NCI-H345 treated with DMSO at 0.1 percent for 48 hours (cell line): ENCODE data around the gene CDK14.

Experiments
- DNase-seq: peaks from one replicate; lab custom pipeline; 2025; ENCODE audit not compliant: unreplicated experiment; lab: John Stamatoyannopoulos, UW

CDK14 gene

DNA sequence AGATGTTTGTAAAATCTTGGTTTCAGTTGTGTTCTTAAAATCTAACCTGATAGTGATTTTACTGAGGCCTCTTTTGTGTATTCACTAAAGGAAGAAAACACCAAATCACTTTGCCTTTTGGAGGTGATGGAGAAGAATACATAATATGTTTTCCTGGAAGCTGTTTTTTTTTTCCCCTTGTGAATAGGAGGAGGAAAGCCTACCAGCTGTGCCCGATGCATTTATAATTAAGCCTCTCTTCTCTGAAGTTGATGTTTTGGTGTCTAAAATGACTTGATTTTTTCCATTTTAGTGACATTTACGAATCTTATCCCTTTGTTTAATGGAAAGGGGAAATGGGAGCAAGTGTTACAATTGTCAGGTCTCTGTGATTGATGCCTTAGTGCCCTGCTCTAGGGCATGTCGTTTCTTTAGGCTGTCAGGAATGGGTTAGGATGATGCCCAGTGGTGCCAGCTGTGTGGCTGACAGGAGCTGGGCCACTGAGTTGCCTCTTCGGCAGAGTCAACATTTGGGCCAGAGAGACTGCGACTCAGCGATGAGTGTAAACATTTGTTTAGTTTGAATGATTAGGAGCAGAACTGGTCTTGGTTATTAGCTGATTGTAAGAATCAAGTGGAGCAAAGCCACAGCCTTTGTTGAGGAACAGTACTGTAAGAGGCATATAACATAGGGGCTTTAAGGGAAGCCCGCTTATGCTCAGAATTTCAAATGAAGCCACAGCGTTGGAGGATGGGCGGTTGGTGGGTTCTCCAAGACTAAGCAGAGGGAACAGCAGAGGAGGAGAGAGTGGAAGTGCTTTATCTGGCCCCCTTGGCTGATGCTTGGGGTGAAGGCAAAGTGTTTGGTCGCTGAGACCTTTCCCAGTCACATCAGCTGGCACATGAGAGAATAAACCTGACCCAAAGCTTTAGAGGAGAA is 81.6 kb downstream of the CDK14 start:
- DNase-seq = no peak

DNA sequence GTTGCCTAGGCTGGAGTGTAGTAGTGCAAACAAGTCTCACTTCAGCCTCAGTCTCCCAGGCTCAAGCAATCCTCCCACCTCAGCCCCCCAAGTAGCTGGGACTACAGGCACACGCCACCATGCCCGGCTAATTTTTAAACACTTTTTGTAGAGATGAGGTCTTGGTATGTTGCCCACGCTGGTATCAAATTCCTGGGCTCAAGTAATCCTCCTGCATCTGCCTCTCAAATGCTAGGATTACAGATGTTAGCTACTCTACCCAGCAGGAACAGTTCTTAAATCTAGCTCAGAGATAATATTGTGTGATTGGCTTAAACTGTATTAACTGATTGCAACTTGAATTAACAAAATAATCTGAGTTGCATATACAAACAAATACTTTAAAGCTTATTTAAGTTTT is 82.9 kb downstream of the CDK14 start:
- no peak for DNase-seq

DNA sequence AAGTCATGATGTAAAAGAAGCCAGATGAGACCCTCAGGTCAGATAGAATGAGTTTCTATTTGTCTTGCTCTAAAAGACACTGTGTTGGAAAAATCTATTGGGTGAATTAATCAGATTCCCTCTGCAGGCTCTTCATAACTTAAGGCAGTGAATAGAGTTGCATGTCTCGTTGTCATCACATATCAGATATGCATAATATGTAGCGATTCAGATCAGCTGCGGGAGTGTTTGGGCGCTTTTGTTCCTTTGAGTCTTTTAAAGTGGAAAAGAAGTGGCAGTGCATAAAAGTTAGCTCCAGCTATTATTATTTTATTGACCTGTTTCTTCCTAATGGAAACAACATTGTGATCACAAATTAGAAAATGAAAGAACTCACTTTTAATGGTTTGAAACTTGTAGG is 84.4 kb downstream of the CDK14 start:
- DNase-seq = no peak

DNA sequence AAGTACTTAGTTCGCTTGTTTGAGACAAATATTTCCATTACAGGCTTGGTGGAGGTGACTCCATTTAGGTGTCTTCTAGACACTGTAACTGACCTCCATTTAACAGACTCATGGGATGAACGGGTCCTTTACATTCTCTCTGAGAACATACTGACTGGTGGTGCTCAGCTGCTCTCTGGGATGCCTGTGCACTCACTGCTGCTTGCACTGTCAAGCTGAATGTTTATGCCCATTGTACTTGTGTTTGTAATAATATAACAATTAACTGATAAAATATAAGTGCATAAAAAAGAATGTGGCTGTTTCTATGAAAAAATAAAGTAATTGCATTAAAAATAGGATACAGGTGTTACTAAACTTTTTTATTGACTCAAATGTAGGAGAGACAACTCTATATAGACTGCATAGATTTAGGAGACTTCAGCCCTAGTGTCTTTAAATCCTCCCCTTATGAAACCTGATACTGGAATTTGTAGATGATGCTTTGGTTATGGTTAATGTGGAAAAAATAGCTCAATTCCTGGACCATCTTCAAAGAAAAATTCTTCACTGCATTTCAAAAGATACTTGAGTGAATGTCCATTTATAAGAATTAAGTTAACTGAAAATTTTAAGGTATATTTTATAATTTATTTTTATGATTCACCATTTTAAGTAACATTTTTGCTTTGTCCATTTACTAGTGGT is 85.4 kb downstream of the CDK14 start:
- no peak for DNase-seq

DNA sequence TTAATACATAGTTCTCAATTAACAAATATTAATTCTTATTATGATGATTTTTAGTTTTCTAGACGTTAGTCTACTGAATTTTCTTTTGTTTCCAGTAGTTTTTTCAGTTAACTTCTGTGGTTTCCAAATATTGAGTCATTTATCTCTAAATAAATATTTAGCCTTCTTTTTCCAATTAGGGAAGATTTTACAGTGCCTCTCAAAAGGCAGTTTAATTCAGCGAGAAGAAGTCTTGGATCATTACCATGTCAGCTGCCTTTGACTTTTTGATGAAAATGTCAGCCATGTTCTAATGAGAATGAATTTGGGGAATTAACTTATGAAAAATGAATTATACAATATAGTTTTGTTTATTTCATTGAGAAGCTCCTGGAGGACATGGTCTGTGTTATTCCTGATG is 90.0 kb downstream of the CDK14 start:
- no peak for DNase-seq

DNA sequence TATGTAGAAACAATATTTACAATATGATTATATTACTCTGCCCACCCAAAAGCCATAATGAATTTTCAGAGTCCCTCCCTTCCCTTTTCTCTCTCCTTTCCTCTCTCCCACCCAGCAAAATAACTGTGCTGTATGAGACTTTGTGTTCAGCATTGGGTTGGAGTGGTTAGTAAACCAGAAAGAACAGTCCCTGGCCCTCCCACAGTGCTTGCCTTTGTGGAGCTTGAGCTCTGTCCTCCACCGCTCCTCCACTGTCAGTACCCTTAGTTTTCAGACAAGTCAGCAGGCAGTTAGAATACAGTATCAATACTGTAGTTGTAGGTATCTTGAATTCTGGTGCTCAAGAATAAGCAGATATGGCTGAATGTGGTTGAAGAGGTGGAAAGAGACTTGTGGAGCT is 92.7 kb downstream of the CDK14 start:
- no peak for DNase-seq

DNA sequence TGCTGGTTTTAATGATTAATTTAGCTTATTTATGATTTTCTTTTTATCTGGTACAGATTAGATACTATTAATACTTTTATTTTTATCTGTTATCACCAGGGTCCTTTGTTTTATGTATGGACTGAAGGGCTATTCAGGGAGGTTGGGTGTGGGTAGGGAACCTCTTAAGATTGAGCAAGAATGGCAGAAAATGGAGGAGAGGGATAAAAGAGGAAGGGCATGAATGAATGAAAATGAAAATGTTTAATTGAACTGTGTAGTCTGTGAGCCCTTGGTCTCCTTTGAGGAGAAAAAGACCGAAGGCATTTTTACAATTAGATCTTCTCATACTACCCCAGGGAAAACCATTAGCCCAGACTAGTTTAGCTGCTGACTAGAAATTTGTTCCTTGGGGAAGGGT is 93.1 kb downstream of the CDK14 start:
- no peak for DNase-seq

DNA sequence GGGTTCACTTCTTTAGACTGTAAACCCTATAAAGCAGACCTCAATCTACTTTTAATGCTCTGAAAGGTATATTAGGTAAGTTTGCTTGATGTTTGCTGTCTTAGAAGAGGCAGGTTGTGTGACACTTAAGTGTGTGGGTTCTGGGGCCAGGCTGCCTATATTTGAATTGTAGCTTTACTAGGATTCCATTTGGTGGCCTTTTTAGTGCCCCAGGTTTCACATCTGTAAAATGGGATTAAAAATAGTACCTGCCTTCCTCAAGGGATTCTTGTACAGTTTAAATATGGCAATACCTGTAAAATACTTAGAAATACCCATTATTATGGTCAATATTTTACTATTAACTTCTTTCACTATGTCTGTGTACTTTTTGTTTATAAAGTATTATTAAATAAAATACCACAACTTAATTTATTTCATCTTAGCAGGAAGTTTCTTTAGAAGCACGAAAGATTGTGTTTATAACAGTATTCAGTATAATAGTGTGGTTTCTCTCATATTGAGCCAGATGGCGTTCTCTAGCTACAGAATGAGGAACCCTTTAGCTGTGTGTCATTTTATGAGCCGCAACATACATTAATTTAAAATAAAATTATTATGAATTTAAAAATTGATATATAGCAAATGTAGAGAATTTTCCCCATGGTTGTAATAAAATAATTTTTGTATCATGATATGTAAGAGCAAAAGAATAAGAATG is 94.2 kb downstream of the CDK14 start:
- no peak for DNase-seq

DNA sequence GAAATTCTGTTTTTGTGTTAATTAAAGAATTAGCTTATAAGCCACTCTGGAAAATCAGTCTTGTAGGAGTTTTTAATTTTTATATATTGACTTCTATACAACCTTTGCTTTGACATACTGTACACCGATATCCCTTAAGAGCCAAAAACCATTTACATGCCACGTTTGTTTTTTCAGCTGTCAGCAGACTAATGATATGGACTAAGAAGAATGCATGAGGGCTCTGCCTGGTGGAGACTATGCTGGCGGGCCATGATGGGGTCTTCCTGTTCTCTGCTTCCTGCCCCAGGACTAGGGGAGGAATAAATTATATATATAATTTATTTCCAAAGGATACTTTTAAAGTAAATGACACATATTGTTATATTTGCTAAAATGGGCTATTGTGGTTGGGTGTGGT is 96.3 kb downstream of the CDK14 start:
- no peak for DNase-seq

DNA sequence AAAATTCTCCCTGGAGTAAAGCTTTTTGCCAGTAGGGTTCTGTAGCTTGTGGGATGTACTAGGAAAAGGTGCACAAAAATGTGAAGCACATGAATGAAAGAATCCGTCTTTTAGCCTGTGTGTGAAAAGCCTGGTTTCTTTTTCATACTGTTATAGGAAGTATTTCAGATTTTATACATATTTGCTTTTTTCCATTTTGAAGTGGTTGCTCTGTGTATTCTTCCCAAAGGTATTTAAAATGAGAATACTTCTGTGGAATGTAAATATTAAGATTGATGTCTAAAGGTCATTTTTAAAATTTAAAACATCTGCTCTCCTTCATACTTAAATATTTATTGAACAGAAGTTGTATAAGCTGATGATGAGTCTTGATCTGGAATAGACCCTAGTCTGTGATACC is 96.8 kb downstream of the CDK14 start:
- no peak for DNase-seq

DNA sequence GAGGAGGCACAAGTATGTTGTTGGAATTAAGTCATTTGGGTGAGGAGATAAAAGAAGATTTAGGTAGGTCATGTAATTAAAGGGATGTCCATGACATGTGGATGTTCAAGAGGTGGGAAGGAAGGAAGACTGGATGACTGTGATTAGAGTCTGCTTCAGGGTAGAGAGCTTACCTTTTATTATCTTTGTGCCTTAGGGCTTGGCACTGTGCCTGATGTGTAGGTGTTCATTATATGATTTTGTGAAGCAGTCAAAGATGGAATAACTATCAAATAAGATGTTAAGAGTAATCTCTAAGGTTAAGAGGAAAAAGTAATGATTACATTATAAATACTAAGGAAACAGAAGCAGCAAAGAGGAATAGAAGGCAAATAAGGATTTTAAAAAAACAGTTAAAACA is 97.8 kb downstream of the CDK14 start:
- DNase-seq = no peak

DNA sequence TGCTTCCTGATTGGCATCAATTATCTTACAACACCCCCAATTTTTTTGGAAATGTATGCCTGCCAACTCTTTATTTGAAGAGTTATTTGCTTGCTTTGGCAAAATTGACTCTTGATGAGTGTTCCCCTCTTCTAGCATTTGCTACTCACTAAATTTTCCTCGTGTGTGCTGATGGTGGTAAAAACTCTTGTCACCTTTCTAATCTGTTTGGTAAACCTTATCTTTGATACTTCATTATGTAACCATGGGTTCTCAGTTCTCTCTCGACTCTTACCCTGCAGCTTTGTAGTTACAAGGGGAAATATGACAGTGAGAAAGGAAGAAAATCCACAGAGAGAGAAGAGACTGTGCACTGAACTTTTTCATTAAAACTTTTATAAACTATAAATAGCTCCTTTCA is 102.5 kb downstream of the CDK14 start:
- no peak for DNase-seq

DNA sequence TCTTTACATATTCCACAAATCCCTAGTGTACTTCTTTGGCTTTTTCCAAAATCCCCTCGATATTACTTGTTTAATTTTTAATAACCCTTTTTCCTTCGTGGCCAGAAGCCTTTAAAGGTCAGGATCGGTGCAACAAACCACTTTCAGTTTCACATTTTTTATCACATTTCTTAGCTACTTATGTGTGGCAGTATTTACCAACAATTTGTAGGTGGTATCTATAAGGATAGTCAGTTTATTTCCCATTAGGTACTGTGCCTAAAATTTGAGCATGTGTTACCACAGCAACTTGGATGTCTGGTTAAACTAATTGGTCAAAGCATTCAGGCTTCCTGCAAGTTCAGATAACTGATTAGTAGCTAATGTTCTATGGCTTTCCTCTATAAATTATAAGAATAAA is 104.9 kb downstream of the CDK14 start:
- DNase-seq = no peak

DNA sequence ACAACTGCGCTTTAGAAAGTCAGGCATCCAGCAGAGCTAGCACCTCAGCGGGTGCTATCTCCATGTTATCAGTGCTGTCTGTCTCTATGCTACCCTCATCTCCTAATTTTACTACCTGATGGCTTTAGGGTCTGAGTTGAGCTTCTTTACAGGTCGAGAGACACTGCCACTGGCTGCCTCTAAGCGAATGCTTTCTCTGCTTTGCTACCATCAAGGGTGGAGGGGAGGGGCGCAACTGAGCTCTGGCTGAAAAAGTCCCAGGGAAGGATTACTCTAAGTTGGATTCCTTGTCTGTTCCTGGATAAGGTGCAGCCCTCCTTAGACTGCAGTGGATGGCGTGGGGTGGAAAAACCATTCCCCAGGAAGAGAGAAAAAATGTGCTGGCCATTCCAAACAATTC is 105.7 kb downstream of the CDK14 start:
- DNase-seq = no peak

DNA sequence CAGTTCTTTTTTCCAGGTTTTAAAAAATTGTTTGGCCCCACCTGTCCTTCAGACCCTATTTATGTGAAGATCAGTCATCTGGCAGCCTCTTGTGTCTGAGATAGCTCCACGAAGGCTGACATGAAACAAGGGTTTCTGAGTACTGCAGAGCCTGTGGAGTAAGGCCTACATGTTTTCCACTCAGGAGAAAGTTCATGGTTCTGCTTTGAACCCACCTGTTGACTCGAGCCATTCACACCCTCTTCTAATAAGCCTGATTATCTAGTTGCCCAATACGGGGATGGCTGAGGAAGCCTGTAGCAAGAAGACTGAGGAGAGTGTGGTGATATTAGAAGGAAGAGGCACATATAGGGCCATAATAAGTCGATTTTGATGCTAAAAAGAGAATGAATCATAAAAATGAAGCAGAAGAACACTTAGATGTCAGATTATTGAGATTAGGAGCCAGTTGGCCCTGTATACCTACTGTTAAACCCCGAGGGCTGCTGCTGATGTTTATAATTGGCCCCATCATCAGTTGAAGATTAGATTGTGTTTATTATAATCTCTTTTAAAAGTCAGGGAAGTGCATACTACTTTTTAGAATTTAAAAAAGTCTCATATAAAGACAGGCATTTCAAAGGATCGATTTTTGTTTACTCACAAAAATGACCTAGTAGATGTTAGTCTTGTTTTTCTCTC is 109.4 kb downstream of the CDK14 start:
- DNase-seq = no peak

DNA sequence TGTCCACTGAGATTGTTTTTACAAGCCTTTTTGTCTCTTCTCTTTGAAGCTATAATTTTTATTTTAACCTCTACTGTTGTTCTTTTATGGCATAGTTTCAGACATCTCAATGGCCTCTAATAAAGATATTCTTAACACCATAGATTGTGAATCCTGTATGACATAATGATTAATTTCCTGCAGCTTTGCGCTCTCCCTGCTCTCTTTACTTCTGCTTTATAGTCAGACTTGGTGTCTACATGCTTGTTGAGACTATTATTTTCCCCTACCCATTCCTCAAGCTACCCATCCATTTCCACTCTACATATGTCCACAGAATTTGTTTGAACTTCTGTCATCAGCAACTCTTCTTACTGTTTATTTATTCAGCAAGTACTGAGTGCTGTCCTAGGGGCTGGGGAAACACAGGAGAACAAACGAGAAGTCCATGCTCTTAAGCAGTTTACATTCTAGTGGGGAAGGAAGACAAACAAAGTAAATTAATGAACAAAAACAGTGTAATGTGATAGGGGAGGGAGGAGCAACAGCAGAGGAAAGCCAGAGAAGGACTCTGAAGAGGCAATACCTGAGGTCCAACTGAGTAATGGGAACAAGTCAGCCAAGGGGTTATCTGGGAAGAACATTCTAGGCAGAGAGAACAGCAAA is 110.1 kb downstream of the CDK14 start:
- peak; percentile 49 for DNase-seq

DNA sequence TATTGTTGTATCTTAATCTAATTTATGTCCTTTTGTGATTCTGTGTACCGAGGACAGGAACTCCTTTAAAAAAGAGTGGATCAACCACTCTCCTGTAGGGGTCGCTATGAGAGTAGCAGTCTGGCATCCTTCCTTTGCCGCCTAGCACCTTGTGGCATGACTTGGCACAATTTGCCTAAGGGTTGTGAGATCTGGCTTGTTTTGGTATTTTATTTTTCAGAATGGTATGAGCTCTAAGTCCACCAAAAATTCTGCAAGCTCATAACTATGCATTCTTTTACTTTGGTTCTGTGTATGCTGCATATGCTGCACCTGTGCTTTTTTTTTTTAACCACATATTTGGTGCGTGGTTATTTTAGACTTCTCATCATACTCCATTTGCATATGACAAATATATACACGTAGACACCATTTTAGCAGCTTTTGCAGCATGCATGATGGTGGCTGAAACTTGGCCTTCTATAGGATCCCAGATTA is 112.8 kb downstream of the CDK14 start:
- no peak for DNase-seq

DNA sequence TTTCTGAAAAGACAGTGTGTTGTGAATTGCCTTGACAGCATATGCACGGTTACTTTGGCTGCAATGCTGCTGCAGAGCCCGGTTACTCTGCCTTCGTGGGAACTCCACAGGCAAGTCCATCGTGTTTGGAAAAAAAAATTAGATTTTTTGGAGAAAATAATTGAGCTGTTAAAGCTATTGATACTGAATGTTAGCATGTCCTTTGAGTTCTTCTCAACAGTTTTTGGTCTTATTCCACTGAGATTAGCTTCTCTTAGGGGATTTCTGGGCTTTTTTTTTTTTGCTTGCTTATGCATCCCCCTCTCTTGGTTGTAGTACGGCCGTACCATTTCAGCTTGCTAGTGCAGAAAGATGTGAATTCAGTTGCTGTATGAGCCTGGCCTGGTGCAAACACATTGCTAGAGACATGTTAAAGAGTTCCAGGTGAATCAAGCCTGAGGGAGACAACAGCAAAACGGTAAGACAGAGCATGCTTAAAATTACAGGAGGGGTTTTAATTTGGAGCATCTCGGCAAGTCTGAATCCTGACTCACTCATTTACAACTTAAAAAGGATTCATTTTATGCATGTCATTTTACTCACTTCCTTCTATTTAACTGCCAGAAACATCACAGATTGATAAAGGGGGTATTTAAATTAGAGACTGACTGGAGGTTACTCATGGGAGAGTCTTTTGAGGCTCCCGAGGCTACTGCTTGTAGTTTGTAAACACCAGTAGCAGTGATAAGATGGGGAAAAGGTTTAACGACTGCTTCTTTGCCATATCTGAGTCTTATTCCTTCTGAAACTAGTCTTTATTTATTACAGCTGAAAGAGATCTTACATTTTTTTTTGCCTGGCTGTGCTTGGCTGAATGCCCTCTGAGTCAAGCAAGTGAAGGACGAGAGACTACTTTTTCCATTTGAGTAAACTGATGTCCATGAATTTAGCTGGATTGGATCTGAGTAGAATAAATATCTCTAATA is 113.7 kb downstream of the CDK14 start:
- DNase-seq = no peak

DNA sequence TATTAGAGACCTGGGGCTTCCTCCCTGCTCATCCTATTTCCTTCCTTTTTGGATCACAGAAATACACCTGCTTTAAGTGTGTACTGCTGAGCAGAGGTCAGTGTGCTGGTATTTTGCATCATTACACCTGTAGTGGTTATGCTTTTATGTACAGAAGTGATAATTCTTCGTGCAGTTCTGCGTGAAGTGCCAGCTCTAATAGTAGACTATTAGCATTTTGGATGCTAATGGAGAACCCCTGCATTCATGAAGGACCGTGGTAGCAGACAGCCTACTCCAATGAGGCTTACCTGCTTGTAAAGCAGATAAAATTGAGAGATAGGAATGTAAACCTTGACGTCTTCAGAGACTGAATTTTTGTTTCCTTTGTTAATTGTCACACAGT is 114.3 kb downstream of the CDK14 start:
- no peak for DNase-seq

DNA sequence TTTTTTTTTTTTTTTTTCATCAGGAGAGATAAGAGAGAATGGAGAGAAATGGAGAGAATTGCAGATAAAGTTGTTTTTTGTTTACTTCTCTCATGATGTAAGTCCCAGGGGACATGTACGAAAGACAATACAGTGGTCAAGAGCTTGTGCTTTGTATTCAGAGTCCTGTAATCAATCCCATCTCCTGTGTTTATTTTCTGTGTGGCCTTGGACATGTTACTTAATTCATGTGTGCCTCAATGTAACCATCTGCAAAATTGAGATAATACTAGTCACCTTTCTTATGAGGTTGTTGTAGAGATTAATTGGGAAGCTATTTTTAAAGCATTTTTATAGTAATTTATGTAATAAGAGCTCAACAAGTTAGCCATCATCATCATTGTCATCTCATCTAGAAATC is 117.5 kb downstream of the CDK14 start:
- no peak for DNase-seq
